Liver (tissue), 9 donors: Measurements from ENCODE around the gene CNOT4. TPM values are rescaled to one million over a fixed set of nuclear protein-coding genes. Genes with fewer than 3 reads are reported as not detected.
"Not testable (repeated sequence)": the region's sequence is repeated elsewhere in the genome, so short reads cannot be mapped to it uniquely, and the experiment has no call there.

ENCODE experiments used
- DNase-seq: peaks from one replicate; pipeline ENCODE4 v3.0.0-alpha.2; 2017; ENCODE audit warnings: low spot score
- H3K27ac ChIP-seq, 2 donors: one replicate each; pipeline ENCODE4 v1.7.0; 2013; ENCODE audit warnings: inconsistent platforms in 2 of 2, low read length in 2 of 2, control low read depth in 1 of 2, low read depth in 1 of 2, mild to moderate bottlenecking in 1 of 2
- H3K27me3 ChIP-seq, 4 donors: one replicate each; pipeline versions ENCODE4 v1.6.1 to v1.7.0; 2013; ENCODE audit warnings: low read length in 3 of 4, inconsistent platforms in 1 of 4, mild to moderate bottlenecking in 1 of 4, moderate library complexity in 1 of 4; ENCODE audit not compliant: control insufficient read depth in 4 of 4, insufficient read depth in 4 of 4
- H3K36me3 ChIP-seq, 4 donors: one replicate each; pipeline versions ENCODE4 v1.6.1 to v1.7.0; 2013; ENCODE audit warnings: low read length in 3 of 4, mild to moderate bottlenecking in 3 of 4, low read depth in 1 of 4, moderate library complexity in 1 of 4; ENCODE audit not compliant: control insufficient read depth in 4 of 4, insufficient read depth in 3 of 4
- H3K4me1 ChIP-seq, 4 donors: one replicate each; pipeline versions ENCODE4 v1.6.1 to v1.7.0; 2013; ENCODE audit warnings: low read length in 3 of 4, mild to moderate bottlenecking in 3 of 4, moderate library complexity in 1 of 4; ENCODE audit not compliant: control insufficient read depth in 4 of 4, insufficient read depth in 4 of 4
- H3K4me3 ChIP-seq, 3 donors: one replicate each; pipeline versions ENCODE4 v1.6.1 to v1.7.0; 2013; ENCODE audit warnings: low read length in 3 of 3, control low read depth in 1 of 3, low read depth in 1 of 3, mild to moderate bottlenecking in 1 of 3
- H3K9ac ChIP-seq, 2 donors: one replicate each; pipeline ENCODE4 v1.7.0; 2013; ENCODE audit warnings: low read length in 2 of 2, mild to moderate bottlenecking in 2 of 2, moderate library complexity in 2 of 2, control low read depth in 1 of 2, low read depth in 1 of 2
- H3K9me3 ChIP-seq, 4 donors: one replicate each; pipeline versions ENCODE4 v1.6.1 to v1.7.0; 2013; ENCODE audit warnings: low read length in 3 of 4; ENCODE audit not compliant: control insufficient read depth in 4 of 4
- ATF3 ChIP-seq: IDR thresholded peaks from 2 replicates; pipeline ENCODE4 v1.6.1; 2016; ENCODE audit warnings: antibody characterized with exemption
- CTCF ChIP-seq: fragments of 150-350 bp; IDR thresholded peaks from 2 replicates; pipeline ENCODE4 v1.5.1; 2017; ENCODE audit warnings: improper control_type of control experiment, low read depth, low read length; ENCODE audit not compliant: missing input control
- EGR1 ChIP-seq, 2 donors: IDR thresholded peaks; 2 replicates each; pipeline ENCODE4 v1.6.1; 2016 to 2018; ENCODE audit warnings: antibody characterized with exemption in 2 of 2, low read depth in 2 of 2
- FOXA1 ChIP-seq: IDR thresholded peaks from 2 replicates; pipeline ENCODE4 v1.6.1; 2016; ENCODE audit warnings: antibody characterized with exemption
- FOXA2 ChIP-seq: IDR thresholded peaks from 2 replicates; pipeline ENCODE4 v1.6.1; 2016; ENCODE audit warnings: antibody characterized with exemption
- GABPA ChIP-seq, 2 donors: IDR thresholded peaks in 1 of 2; conservative IDR thresholded peaks in 1 of 2; 2 replicates each; pipeline ENCODE4 v1.6.1; 2016; ENCODE audit warnings: antibody characterized with exemption in 2 of 2, mild to moderate bottlenecking in 1 of 2, moderate library complexity in 1 of 2
- HNF4A ChIP-seq, 2 donors: conservative IDR thresholded peaks; 2 replicates each; pipeline ENCODE4 v1.6.1; 2016; ENCODE audit warnings: antibody characterized with exemption in 2 of 2, mild to moderate bottlenecking in 2 of 2
- JUND ChIP-seq, 2 donors: IDR thresholded peaks; 2 replicates each; pipeline ENCODE4 v1.6.1; 2016; ENCODE audit warnings: antibody characterized with exemption in 2 of 2
- NR2F2 ChIP-seq: IDR thresholded peaks from 2 replicates; pipeline ENCODE4 v1.6.1; 2016; ENCODE audit warnings: antibody characterized with exemption
- RAD21 ChIP-seq, 2 donors: IDR thresholded peaks; 2 replicates each; pipeline ENCODE4 v1.6.1; 2016; ENCODE audit warnings: antibody characterized with exemption in 2 of 2, mild to moderate bottlenecking in 2 of 2
- REST ChIP-seq: IDR thresholded peaks from 2 replicates; pipeline ENCODE4 v1.6.1; 2016; ENCODE audit warnings: antibody characterized with exemption, mild to moderate bottlenecking
- RXRA ChIP-seq, 2 donors: IDR thresholded peaks; 2 replicates each; pipeline ENCODE4 v1.6.1; 2017 to 2018; ENCODE audit warnings: antibody characterized with exemption in 2 of 2, mild to moderate bottlenecking in 1 of 2
- TAF1 ChIP-seq: conservative IDR thresholded peaks from 2 replicates; pipeline ENCODE4 v1.6.1; 2016; ENCODE audit warnings: antibody characterized with exemption, mild to moderate bottlenecking
- YY1 ChIP-seq: IDR thresholded peaks from 2 replicates; pipeline ENCODE4 v1.6.1; 2016; ENCODE audit warnings: antibody characterized with exemption, mild to moderate bottlenecking
- WGBS: extraction: QIAGEN DNeasy Blood & Tissue Kit; methylation state at CpG from one replicate; pipeline ENCODE4 v1.1.7; 2013; 5-methylcytosine and 5-hydroxymethylcytosine counted together
- polyA plus RNA-seq, 2 donors: library from polyadenylated mRNA; stranded (reverse) in 1 of 2; unstranded in 1 of 2; fragments of 200-250 nt in 1 of 2; fragments of >200 nt in 1 of 2; fragmentation: Nextera tagmentation in 1 of 2; extraction: Ambion mirVana in 1 of 2; gene quantifications; one replicate each; pipeline versions ENCODE4 v1.2.1 to v1.2.3, GENCODE V29; 2013 to 2015
- total RNA-seq, 2 donors: library from RNA; depleted of rRNA; stranded (reverse); fragments of >200 nt; gene quantifications; one replicate each; pipeline ENCODE4 v1.2.3, GENCODE V29; 2014
- donor health status: healthy.
- donor health status: healthy.
- donor health status: healthy.
- donor health status: healthy.
- donor health status: healthy.

The CNOT4 gene
- total and polyA plus RNA-seq, 4 donors, result 3.7 to 11.1 (median 8.6) TPM

GRCh38 chr7:135447748-135448147 is 62.2 kb downstream of the CNOT4 start (continued):
- TF ChIP-seq REST, result no peak
- no peak for TF ChIP-seq TAF1
- no peak for TF ChIP-seq JUND (IDR thresholded peaks at IDR 0.05)
- no peak for TF ChIP-seq ATF3
- TF ChIP-seq RXRA (IDR thresholded peaks at IDR 0.05), result no peak
- no peak for TF ChIP-seq RAD21 (IDR thresholded peaks at IDR 0.05)
- TF ChIP-seq FOXA1, result no peak
- no peak for TF ChIP-seq YY1
- TF ChIP-seq EGR1 (IDR thresholded peaks at IDR 0.05; ENCODE audit: low read depth in 2 of 2), result no peak
- TF ChIP-seq HNF4A (conservative IDR thresholded peaks at IDR 0.05), result no peak

- TF ChIP-seq FOXA1 (no peak), TAF1 (no peak), YY1 (no peak), REST (no peak), ATF3 (no peak), FOXA2 (no peak), CTCF (no peak), HNF4A (conservative IDR thresholded peaks at IDR 0.05) (no peak), GABPA (IDR thresholded peaks at IDR 0.05 in 1 of 2, conservative IDR thresholded peaks at IDR 0.05 in 1 of 2) (no peak), NR2F2 (no peak), JUND (IDR thresholded peaks at IDR 0.05) (no peak), EGR1 (IDR thresholded peaks at IDR 0.05; ENCODE audit: low read depth in 2 of 2) (no peak), RXRA (IDR thresholded peaks at IDR 0.05) (no peak)
- Histone ChIP-seq H3K27me3 (no peaks in the 10 kb centered on the region), H3K4me1 (peaks cover 4 to 16% (median 13%) of the 10 kb centered on the region in 4 donors), H3K27ac (no peak overlapping the region), H3K4me3 (no peak overlapping the region), H3K36me3 (no peaks in the 10 kb centered on the region), H3K9me3 (no peaks in the 10 kb centered on the region), H3K9ac (no peak overlapping the region)
- DNase-seq, result no peak
These were observed 64.2 kb downstream of the CNOT4 start for GRCh38 chr7:135445690-135446089.

GRCh38 chr7:135445266-135445665 is 64.6 kb downstream of the CNOT4 start:
- not testable (repeated sequence) for DNase-seq, H3K27ac ChIP-seq, H3K9ac ChIP-seq, H3K27me3 ChIP-seq, H3K4me3 ChIP-seq, H3K9me3 ChIP-seq, H3K36me3 ChIP-seq
- 93% methylated on average over 2 of the region's 2 CpGs for WGBS
- H3K4me1 ChIP-seq, result peaks cover 4 to 16% (median 14%) of the 10 kb centered on the region in 4 donors
